ENCODE data around the gene HMGN5. TPM values are rescaled to one million over a fixed set of nuclear protein-coding genes. Genes with fewer than 3 reads are reported as not detected.

Gene HMGN5
- total RNA-seq, 1 experiment from 2014 or later = 6.6 TPM

DNA sequence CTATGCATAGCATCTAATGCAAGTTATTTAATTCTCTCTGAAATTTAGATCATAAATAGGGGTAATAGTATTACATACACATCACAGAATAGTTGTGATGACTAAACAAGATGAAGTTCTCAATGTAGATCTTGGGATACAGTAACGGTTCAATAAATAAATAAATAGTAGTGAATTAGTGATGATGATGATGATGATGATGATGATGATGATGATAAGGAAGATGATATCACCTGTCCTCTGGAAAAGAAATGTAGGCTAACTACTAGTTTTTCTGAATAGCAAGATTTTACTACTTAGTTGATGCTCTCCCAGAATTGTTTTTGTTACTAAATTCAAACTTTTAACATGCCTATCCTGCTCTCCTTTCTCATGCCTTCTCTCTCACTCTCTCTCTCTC, 30.5 kb upstream of the HMGN5 start:
- Histone ChIP-seq H3K4me1 (replicated peaks; ENCODE audit: insufficient read depth) (no peaks in the 10 kb centered on the region), H3K9me3 (ENCODE audit: insufficient read depth, low read depth) (no peaks in the 10 kb centered on the region), H3K27me3 (ENCODE audit: insufficient read depth, low read depth) (no peaks in the 10 kb centered on the region), H3K27ac (no peak overlapping the region), H3F3A (ENCODE audit: insufficient read depth, low read depth) (no peaks in the 10 kb centered on the region), H2AFZ (no peak overlapping the region), H3K9me2 (ENCODE audit: insufficient read depth) (no peaks in the 10 kb centered on the region), H3K79me2 (ENCODE audit: low read depth) (no peaks in the 10 kb centered on the region), H3K4me2 (no peak overlapping the region), H4K20me1 (ENCODE audit: insufficient read depth) (no peaks in the 10 kb centered on the region), H3K4me3 (no peak overlapping the region), H3K36me3 (ENCODE audit: low read depth) (no peaks in the 10 kb centered on the region)
- no peak for TF ChIP-seq EZH2 (IDR thresholded peaks at IDR 0.05; ENCODE audit: low read depth)
- TF ChIP-seq, protein P1, sequence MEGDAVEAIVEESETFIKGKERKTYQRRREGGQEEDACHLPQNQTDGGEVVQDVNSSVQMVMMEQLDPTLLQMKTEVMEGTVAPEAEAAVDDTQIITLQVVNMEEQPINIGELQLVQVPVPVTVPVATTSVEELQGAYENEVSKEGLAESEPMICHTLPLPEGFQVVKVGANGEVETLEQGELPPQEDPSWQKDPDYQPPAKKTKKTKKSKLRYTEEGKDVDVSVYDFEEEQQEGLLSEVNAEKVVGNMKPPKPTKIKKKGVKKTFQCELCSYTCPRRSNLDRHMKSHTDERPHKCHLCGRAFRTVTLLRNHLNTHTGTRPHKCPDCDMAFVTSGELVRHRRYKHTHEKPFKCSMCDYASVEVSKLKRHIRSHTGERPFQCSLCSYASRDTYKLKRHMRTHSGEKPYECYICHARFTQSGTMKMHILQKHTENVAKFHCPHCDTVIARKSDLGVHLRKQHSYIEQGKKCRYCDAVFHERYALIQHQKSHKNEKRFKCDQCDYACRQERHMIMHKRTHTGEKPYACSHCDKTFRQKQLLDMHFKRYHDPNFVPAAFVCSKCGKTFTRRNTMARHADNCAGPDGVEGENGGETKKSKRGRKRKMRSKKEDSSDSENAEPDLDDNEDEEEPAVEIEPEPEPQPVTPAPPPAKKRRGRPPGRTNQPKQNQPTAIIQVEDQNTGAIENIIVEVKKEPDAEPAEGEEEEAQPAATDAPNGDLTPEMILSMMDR (conservative IDR thresholded peaks at IDR 0.05) = no peak
- intact Hi-C loops (cut with micrococcal nuclease; ENCODE audit: unreplicated experiment) = no loop called here
- ChIA-PET CTCF (no interaction called here), POLR2A (ENCODE audit: unreplicated experiment) (no interaction called here)
- no peak for DNase-seq
- BruUV-seq (replicated peaks) = no TSS peak

DNA sequence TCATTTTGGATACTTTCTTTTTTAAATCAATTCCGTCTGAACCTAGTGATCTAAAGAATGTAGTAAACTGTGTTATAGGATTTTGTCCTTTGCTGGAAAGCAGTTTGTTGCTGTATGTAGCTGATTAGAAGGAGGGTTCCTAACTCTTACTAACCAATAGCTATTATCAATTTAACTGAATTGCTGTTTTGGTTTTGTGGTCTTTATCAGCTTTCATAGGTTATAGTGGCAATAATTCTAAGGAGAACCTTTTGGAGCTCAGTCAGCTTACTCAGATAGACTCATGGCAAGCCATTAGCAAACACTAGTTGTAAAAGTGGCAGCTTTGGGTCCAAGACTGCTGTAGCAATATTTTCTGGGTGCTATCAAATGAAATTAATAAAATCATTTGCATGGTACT, 29.8 kb upstream of the HMGN5 start:
- no peak overlapping the region for H3K27ac ChIP-seq
- POLR2A ChIA-PET (ENCODE audit: unreplicated experiment) = interaction anchor here (0.5 kb wide), 1 partner anchor 146 kb away, joined by 3 read pairs; no protein-coding TSS in a partner anchor
- no TSS peak for BruUV-seq (replicated peaks)

DNA sequence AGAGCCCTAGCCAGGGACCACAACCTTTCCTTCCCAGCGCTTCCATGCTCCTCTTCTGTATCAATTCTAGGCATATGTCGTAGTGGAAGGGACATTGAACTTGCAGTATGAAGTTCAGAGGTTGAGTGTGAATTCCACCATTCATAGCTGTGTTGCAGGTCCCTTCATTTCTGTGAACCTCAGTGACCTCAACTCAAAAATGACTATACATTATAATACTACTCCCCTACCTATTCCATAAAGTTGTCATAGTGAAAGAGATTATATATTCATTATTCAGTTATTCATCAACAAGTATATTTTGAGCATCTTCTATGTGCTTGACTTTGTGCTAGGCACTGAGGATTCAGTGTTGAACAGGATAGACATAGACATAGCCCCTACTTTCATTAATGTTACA, 28.2 kb upstream of the HMGN5 start:
- ChIA-PET POLR2A (ENCODE audit: unreplicated experiment) (no interaction called here), CTCF (no interaction called here)
- intact Hi-C loops (cut with micrococcal nuclease; ENCODE audit: unreplicated experiment) = no loop called here

More for the DNA sequence above, 29.8 kb upstream of the HMGN5 start:
- Histone ChIP-seq H3K4me3 (no peak overlapping the region), H2AFZ (no peak overlapping the region), H3F3A (ENCODE audit: insufficient read depth, low read depth) (no peaks in the 10 kb centered on the region), H3K27me3 (ENCODE audit: insufficient read depth, low read depth) (no peaks in the 10 kb centered on the region), H4K20me1 (ENCODE audit: insufficient read depth) (no peaks in the 10 kb centered on the region), H3K4me2 (no peak overlapping the region), H3K79me2 (ENCODE audit: low read depth) (no peaks in the 10 kb centered on the region), H3K9me2 (ENCODE audit: insufficient read depth) (no peaks in the 10 kb centered on the region), H3K36me3 (ENCODE audit: low read depth) (no peaks in the 10 kb centered on the region), H3K4me1 (replicated peaks; ENCODE audit: insufficient read depth) (no peaks in the 10 kb centered on the region), H3K9me3 (ENCODE audit: insufficient read depth, low read depth) (no peaks in the 10 kb centered on the region)
- intact Hi-C loops (cut with micrococcal nuclease; ENCODE audit: unreplicated experiment) = no loop called here
- no peak for DNase-seq
- CTCF ChIA-PET = no interaction called here
- TF ChIP-seq, protein P1 (conservative IDR thresholded peaks at IDR 0.05) = no peak
- no peak for TF ChIP-seq EZH2 (IDR thresholded peaks at IDR 0.05; ENCODE audit: low read depth)

More for the DNA sequence above, 28.2 kb upstream of the HMGN5 start:
- no peak overlapping the region for H3K4me2 ChIP-seq
- no peaks in the 10 kb centered on the region for H3K9me3 ChIP-seq (ENCODE audit: insufficient read depth, low read depth)
- no peaks in the 10 kb centered on the region for H3F3A ChIP-seq (ENCODE audit: insufficient read depth, low read depth)
- no peaks in the 10 kb centered on the region for H3K9me2 ChIP-seq (ENCODE audit: insufficient read depth)
- no peak for DNase-seq
- no peak overlapping the region for H3K4me3 ChIP-seq
- H3K79me2 ChIP-seq (ENCODE audit: low read depth) = no peaks in the 10 kb centered on the region
- H4K20me1 ChIP-seq (ENCODE audit: insufficient read depth) = no peaks in the 10 kb centered on the region
- H2AFZ ChIP-seq = no peak overlapping the region
- no peaks in the 10 kb centered on the region for H3K4me1 ChIP-seq (replicated peaks; ENCODE audit: insufficient read depth)
- no TSS peak for BruUV-seq (replicated peaks)
- H3K36me3 ChIP-seq (ENCODE audit: low read depth) = no peaks in the 10 kb centered on the region
- TF ChIP-seq, protein P1 (conservative IDR thresholded peaks at IDR 0.05) = no peak
- no peak for TF ChIP-seq EZH2 (IDR thresholded peaks at IDR 0.05; ENCODE audit: low read depth)
- no peak overlapping the region for H3K27ac ChIP-seq
- no peaks in the 10 kb centered on the region for H3K27me3 ChIP-seq (ENCODE audit: insufficient read depth, low read depth)
